ENCODE measurements around the gene RGS18. TPM values are rescaled to one million over a fixed set of nuclear protein-coding genes. Genes with fewer than 3 reads are reported as not detected.
"Not testable (repeated sequence)": the region's sequence is repeated elsewhere in the genome, so short reads cannot be mapped to it uniquely, and the experiment has no call there.

Gene RGS18
- total RNA-seq, 2 donors from 2014 or later, result not detected

DNA sequence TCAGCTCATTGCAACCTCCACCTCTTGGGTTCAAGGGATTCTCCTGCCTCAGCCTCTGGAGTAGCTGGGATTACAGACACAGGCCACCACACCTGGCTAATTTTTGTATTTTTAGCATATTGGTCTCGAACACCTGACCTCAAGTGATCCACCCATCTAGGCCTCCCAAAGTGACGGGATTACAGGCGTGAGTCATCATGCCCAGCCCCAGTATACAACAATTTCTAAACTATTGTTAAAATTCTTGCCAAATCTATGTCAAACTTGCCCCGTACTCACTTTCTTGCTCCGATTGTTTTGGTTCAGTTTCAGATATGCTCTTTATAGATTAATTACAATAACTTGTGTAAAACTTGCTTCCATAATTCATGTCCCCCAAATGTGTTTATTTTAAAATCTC, 4.1 kb downstream of the RGS18 start:
- no peak overlapping the region for H3K27ac ChIP-seq (ENCODE audit: low read depth, low read length)
- TF ChIP-seq, protein P1, sequence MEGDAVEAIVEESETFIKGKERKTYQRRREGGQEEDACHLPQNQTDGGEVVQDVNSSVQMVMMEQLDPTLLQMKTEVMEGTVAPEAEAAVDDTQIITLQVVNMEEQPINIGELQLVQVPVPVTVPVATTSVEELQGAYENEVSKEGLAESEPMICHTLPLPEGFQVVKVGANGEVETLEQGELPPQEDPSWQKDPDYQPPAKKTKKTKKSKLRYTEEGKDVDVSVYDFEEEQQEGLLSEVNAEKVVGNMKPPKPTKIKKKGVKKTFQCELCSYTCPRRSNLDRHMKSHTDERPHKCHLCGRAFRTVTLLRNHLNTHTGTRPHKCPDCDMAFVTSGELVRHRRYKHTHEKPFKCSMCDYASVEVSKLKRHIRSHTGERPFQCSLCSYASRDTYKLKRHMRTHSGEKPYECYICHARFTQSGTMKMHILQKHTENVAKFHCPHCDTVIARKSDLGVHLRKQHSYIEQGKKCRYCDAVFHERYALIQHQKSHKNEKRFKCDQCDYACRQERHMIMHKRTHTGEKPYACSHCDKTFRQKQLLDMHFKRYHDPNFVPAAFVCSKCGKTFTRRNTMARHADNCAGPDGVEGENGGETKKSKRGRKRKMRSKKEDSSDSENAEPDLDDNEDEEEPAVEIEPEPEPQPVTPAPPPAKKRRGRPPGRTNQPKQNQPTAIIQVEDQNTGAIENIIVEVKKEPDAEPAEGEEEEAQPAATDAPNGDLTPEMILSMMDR (conservative IDR thresholded peaks at IDR 0.05), result no peak
- no peaks in the 10 kb centered on the region for H3K27me3 ChIP-seq (ENCODE audit: control insufficient read depth, insufficient read depth, low read length, poor library complexity, severe bottlenecking)
- no peak overlapping the region for H3K4me3 Mint-ChIP-seq
- H3K9me3 Mint-ChIP-seq, result peaks cover 14% of the 10 kb centered on the region
- H3K9me3 ChIP-seq (ENCODE audit: control insufficient read depth, low read length), result peaks cover 14% of the 10 kb centered on the region
- no peak for DNase-seq
- no peaks in the 10 kb centered on the region for H3K4me1 ChIP-seq (ENCODE audit: control insufficient read depth, insufficient read depth, low read length)
- no peak overlapping the region for H3K4me3 ChIP-seq (ENCODE audit: low read length)
- no peak overlapping the region for H3K27ac Mint-ChIP-seq
- H3K36me3 Mint-ChIP-seq (ENCODE audit: low read depth), result no peaks in the 10 kb centered on the region
- no peak overlapping the region for H3K9ac ChIP-seq (ENCODE audit: extremely low read depth, low read length, poor library complexity, severe bottlenecking)
- no peaks in the 10 kb centered on the region for H3K36me3 ChIP-seq (ENCODE audit: control insufficient read depth, insufficient read depth, low read length)
- 90 to 100% methylated on average over 1 to 5 of the region's 5 CpGs for WGBS, 2 experiments (ENCODE audit: insufficient coverage in 1 of 2, insufficient read length in 1 of 2)
- H3K4me1 Mint-ChIP-seq, result no peaks in the 10 kb centered on the region
- H3K27me3 Mint-ChIP-seq (ENCODE audit: insufficient read depth), result no peaks in the 10 kb centered on the region

DNA sequence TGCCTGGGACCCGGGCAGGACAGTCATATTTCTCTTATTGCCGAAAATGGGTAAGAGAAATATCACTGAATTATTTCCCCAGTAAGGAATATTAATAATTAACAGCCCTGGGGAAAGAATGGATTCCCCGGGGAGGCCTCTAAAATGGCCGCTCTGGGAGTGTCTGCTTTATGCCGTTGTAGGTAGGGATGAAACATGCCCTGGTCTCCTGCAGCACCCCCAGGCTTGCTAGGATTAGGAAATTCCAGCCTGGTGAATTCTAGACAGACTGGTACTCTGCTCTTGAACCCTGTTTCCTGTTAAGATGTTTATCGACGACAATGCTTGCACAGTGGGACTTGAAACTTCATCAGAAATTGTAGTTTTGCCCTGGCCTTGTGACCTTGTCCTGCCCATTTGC, 6.7 kb downstream of the RGS18 start:
- H3K4me1 Mint-ChIP-seq; H3K9ac ChIP-seq (ENCODE audit: extremely low read depth, low read length, poor library complexity, severe bottlenecking); H3K36me3 Mint-ChIP-seq (ENCODE audit: low read depth); H3K27ac Mint-ChIP-seq; H3K27me3 Mint-ChIP-seq (ENCODE audit: insufficient read depth); H3K4me3 ChIP-seq (ENCODE audit: low read length); H3K4me1 ChIP-seq (ENCODE audit: control insufficient read depth, insufficient read depth, low read length); H3K27me3 ChIP-seq (ENCODE audit: control insufficient read depth, insufficient read depth, low read length, poor library complexity, severe bottlenecking); H3K36me3 ChIP-seq (ENCODE audit: control insufficient read depth, insufficient read depth, low read length); DNase-seq; H3K4me3 Mint-ChIP-seq; H3K27ac ChIP-seq (ENCODE audit: low read depth, low read length): not testable (repeated sequence)
- 85 to 88% methylated on average over 5 to 6 of the region's 7 CpGs for WGBS, 2 experiments (ENCODE audit: insufficient coverage in 1 of 2, insufficient read length in 1 of 2)
- H3K9me3 Mint-ChIP-seq, result peaks cover 14% of the 10 kb centered on the region
- peaks cover 14% of the 10 kb centered on the region for H3K9me3 ChIP-seq (ENCODE audit: control insufficient read depth, low read length)

DNA sequence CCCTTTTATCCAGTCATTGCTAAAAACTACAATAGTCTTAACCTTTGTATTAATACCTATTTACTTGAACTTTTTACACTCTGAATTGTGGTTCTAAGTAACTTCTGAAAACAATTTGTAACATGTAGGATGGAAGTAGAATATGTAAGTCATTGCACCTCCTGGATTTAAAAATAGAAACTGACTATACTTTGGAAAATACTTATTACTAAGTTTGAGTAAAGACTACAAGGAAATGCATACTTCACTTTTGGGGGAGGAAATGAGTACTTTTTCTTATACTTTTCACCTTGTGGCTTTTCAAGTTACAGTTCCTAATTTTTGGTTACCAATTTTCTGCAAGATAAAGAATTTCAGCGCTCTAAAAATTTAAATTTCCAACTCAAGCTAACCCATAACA, 8.7 kb downstream of the RGS18 start:
- H3K9me3 ChIP-seq (ENCODE audit: control insufficient read depth, low read length), result peaks cover 14% of the 10 kb centered on the region
- no peak overlapping the region for H3K27ac ChIP-seq (ENCODE audit: low read depth, low read length)
- no peak for DNase-seq
- Mint-ChIP-seq H3K4me1 (peaks cover 9% of the 10 kb centered on the region), H3K36me3 (ENCODE audit: low read depth) (no peaks in the 10 kb centered on the region), H3K4me3 (no peak overlapping the region), H3K9me3 (peaks cover 14% of the 10 kb centered on the region), H3K27me3 (ENCODE audit: insufficient read depth) (no peaks in the 10 kb centered on the region), H3K27ac (no peak overlapping the region)
- no peaks in the 10 kb centered on the region for H3K27me3 ChIP-seq (ENCODE audit: control insufficient read depth, insufficient read depth, low read length, poor library complexity, severe bottlenecking)
- H3K9ac ChIP-seq (ENCODE audit: extremely low read depth, low read length, poor library complexity, severe bottlenecking), result no peak overlapping the region
- no peaks in the 10 kb centered on the region for H3K4me1 ChIP-seq (ENCODE audit: control insufficient read depth, insufficient read depth, low read length)
- WGBS, 2 experiments (ENCODE audit: insufficient coverage in 1 of 2, insufficient read length in 1 of 2), result 88 to 100% methylated on average over 1 of the region's 1 CpG
- H3K36me3 ChIP-seq (ENCODE audit: control insufficient read depth, insufficient read depth, low read length), result no peaks in the 10 kb centered on the region
- TF ChIP-seq, protein P1 (conservative IDR thresholded peaks at IDR 0.05), result no peak
- no peak overlapping the region for H3K4me3 ChIP-seq (ENCODE audit: low read length)

All from endodermal cell (in vitro differentiated cells).